Adipocyte (in vitro differentiated cells): ENCODE data around the gene ZNF839.
"Not testable (repeated sequence)": the region's sequence is repeated elsewhere in the genome, so short reads cannot be mapped to it uniquely, and the experiment has no call there.

Experiments used
- DNase-seq: peaks from one replicate; pipeline ENCODE4 v3.0.0-alpha.2; 2015; ENCODE audit warnings: low read depth
- H3K27me3 ChIP-seq: replicated peaks from 2 replicates; pipeline ENCODE4 v1.7.0; 2013; ENCODE audit warnings: mild to moderate bottlenecking, low read length, moderate library complexity; ENCODE audit not compliant: control insufficient read depth, insufficient read depth
- H3K36me3 ChIP-seq: 2 replicates; pipeline ENCODE4 v1.7.0; 2013; ENCODE audit warnings: low read length, mild to moderate bottlenecking, moderate library complexity; ENCODE audit not compliant: control insufficient read depth, insufficient read depth, severe bottlenecking
- H3K4me1 ChIP-seq: 2 replicates; pipeline ENCODE4 v1.7.0; 2013; ENCODE audit warnings: mild to moderate bottlenecking, low read length, moderate library complexity; ENCODE audit not compliant: control insufficient read depth, insufficient read depth
- H3K4me3 ChIP-seq: 2 replicates; pipeline ENCODE4 v1.7.0; 2013; ENCODE audit warnings: mild to moderate bottlenecking, low read length, moderate library complexity
- H3K9ac ChIP-seq: 2 replicates; pipeline ENCODE4 v1.7.0; 2013; ENCODE audit warnings: mild to moderate bottlenecking, low read length, moderate library complexity
- H3K9me3 ChIP-seq: 2 replicates; pipeline ENCODE4 v1.7.0; 2013; ENCODE audit warnings: mild to moderate bottlenecking, low read length, moderate library complexity; ENCODE audit not compliant: control insufficient read depth

Gene ZNF839

DNA sequence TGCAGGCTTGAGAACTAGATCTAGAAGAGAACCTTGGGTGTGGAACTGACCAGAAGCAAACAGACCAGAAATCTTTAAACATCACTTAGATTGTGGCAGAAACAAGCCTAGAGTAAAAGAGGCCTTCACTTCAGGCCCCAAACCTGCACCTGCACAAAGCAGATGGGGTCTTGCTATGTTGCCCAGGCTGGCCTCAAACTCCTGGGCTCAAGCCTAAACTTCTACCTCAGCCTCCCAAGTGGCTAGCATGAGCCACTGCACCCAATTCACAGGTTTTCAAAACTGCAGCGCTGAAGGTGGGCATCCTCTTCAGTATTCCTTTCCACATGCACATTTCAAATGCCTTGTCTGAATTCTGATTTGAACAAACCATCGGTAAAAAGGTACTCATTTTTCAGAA, 34.4 kb upstream of the ZNF839 start:
- H3K9ac ChIP-seq: no peak overlapping the region
- no peak overlapping the region for H3K4me3 ChIP-seq
- DNase-seq: no peak
- H3K36me3 ChIP-seq: peaks cover 4% of the 10 kb centered on the region
- no peaks in the 10 kb centered on the region for H3K9me3 ChIP-seq
- H3K4me1 ChIP-seq: peaks cover 7% of the 10 kb centered on the region
- no peaks in the 10 kb centered on the region for H3K27me3 ChIP-seq

DNA sequence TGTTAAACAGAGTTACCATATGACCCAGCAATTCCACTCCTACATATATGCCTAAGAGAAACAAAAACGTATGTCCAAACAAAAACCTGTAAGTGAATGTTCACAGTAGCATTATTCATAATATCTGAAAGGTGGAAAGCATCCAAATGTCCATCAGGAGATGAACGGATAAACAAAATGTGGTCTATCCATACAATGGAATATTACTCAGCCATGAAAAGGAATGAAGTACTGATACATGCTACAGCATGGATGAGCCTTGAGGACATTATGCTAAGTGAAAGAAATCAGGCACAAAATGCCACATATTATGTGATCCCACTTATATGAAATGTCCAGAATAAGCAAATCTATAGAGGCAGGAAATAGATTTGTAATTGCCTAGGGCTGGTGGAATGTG, 31.4 kb upstream of the ZNF839 start:
- H3K4me3 ChIP-seq: no peak overlapping the region
- no peaks in the 10 kb centered on the region for H3K36me3 ChIP-seq
- H3K9me3 ChIP-seq: no peaks in the 10 kb centered on the region
- H3K4me1 ChIP-seq: no peaks in the 10 kb centered on the region
- no peak for DNase-seq
- no peaks in the 10 kb centered on the region for H3K27me3 ChIP-seq
- no peak overlapping the region for H3K9ac ChIP-seq

GRCh38 chr14:102292441-102292840, 27.1 kb upstream of the ZNF839 start:
- Histone ChIP-seq H3K9ac (no peak overlapping the region), H3K4me1 (peaks cover 18% of the 10 kb centered on the region), H3K36me3 (no peaks in the 10 kb centered on the region), H3K4me3 (no peak overlapping the region), H3K9me3 (no peaks in the 10 kb centered on the region), H3K27me3 (no peaks in the 10 kb centered on the region)
- DNase-seq: no peak

- Histone ChIP-seq H3K4me1 (peaks cover 18% of the 10 kb centered on the region), H3K27me3 (no peaks in the 10 kb centered on the region), H3K4me3 (no peak overlapping the region), H3K36me3 (no peaks in the 10 kb centered on the region), H3K9me3 (no peaks in the 10 kb centered on the region), H3K9ac (no peak overlapping the region)
- peak; percentile 14 for DNase-seq
Observed at GRCh38 chr14:102293781-102294180, 25.8 kb upstream of the ZNF839 start.

GRCh38 chr14:102295270-102295669, 24.3 kb upstream of the ZNF839 start:
- Histone ChIP-seq H3K36me3 (no peaks in the 10 kb centered on the region), H3K4me3 (no peak overlapping the region), H3K27me3 (no peaks in the 10 kb centered on the region), H3K4me1 (peaks cover 18% of the 10 kb centered on the region), H3K9ac (peak overlapping the region; percentile 64), H3K9me3 (no peaks in the 10 kb centered on the region)
- peak; percentile 30 for DNase-seq

GRCh38 chr14:102297436-102298170, 21.9 kb upstream of the ZNF839 start:
- DNase-seq: no peak
- Histone ChIP-seq H3K9ac (no peak overlapping the region), H3K4me3 (no peak overlapping the region), H3K4me1 (peaks cover 18% of the 10 kb centered on the region), H3K36me3 (no peaks in the 10 kb centered on the region), H3K9me3 (no peaks in the 10 kb centered on the region), H3K27me3 (no peaks in the 10 kb centered on the region)

DNA sequence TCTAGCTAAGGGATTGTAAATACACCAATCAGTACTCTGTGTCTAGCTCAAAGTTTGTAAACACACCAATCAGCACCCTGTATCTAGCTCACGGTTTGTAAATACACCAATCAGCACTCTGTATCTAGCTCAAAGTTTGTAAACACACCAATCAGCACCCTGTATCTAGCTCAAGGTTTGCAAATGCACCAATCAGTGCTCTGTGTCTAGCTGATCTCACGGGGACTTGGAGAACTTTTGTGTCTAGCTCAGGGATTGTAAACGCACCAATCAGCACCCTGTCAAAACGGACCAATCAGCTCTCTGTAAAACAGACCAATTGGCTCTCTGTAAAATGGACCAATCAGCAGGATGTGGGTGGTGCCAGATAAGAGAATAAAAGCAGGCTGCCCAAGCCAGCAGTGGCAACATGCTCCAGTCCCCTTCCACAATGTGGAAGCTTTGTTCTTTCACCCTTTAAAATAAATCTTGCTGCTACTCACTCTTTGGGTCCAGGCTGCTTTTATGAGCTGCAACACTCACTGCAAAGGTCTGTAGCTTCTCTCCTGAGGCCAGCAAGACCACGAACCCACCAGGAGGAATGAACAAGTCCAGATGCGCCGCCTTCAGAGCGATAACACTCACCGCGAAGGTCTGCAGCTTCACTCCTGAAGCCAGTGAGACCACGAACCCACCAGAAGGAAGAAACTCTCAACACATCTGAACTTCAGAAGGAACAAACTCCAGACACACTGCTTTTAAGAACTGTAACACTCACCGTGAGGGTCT, 21.1 kb upstream of the ZNF839 start:
- H3K9ac ChIP-seq, DNase-seq, H3K27me3 ChIP-seq, H3K36me3 ChIP-seq, H3K9me3 ChIP-seq, H3K4me3 ChIP-seq: not testable (repeated sequence)
- H3K4me1 ChIP-seq: peaks cover 18% of the 10 kb centered on the region

DNA sequence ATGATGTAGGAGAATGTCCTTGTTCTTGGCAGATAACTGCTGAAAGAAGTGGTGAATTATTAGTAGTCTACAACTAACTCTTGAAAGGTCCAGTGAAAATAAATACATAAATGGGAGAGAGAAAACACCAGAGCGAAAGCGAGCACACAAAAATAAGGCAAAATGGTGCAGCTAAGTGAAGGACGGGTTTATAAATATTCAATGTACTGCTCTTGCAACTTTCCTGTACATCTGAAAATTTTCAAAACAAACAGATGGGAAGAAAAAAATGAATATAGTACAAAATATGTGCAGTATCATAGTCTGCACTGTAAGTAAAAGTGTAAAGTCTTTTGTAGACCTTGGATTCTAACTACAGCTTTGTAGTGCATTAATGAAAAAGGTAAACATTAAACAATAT, 15.9 kb upstream of the ZNF839 start:
- no peaks in the 10 kb centered on the region for H3K36me3 ChIP-seq
- H3K4me1 ChIP-seq: peaks cover 8% of the 10 kb centered on the region
- no peak for DNase-seq
- no peaks in the 10 kb centered on the region for H3K9me3 ChIP-seq
- H3K27me3 ChIP-seq: no peaks in the 10 kb centered on the region
- H3K4me3 ChIP-seq: peak overlapping the region; percentile 90
- peak overlapping the region; percentile 88 for H3K9ac ChIP-seq

DNA sequence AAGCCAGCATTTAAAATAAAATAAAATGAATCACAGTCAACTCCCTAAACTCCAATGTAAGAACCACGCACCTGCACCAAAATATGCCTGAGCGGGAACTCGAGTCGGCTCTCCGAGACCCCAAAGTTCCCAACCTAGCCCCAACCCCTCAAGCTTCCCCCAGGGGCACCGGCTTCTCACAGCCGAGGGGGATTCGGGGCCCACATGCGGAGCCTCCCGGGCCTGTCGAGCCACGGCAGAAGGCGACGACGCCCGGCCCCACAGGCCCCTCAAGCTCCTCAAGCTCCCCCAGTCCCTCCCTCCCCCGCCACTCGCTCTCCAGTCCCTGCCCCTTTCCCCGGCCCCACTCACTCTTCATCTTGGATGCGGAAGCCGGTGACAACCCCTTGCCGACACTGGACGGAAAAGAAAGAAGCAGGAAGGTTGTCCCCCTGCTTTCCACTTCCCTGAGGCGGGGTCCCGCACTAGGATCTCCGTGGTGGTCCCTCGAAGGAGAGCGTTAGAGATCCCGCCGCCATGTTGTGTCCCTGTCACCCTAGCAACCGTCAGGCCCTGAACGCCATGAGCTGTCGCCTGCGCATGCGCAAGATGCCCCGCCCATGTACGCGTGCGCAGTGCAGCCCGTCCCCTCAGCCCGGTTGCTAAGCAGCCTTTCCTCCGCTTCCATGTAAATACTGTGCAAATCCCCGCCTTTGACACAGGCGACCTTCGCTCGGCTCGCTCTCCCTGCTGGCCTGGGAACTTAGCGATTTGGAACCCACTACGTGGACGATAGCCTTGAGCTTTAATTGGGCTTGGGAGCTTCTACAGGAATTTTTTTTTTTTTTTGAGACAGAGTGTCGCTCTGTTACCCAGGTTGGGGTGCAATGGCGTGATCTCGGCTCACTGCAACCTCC, 14.7 kb upstream of the ZNF839 start, which contains the start of gene MOK:
TSS of gene MOK (minus strand) at position 554 of the 896 bp plus-strand sequence. CDS start at position 358, 196 bp downstream.
- no peaks in the 10 kb centered on the region for H3K9me3 ChIP-seq
- peak; percentile 99 for DNase-seq
- peak within 1 kb of the TSS; percentile 90 for H3K4me3 ChIP-seq
- H3K27me3 ChIP-seq: no peaks in the 10 kb centered on the region
- H3K4me1 ChIP-seq: peaks cover 8% of the 10 kb centered on the region
- H3K36me3 ChIP-seq: no peaks in the 10 kb centered on the region
- H3K9ac ChIP-seq: peak within 1 kb of the TSS; percentile 88

DNA sequence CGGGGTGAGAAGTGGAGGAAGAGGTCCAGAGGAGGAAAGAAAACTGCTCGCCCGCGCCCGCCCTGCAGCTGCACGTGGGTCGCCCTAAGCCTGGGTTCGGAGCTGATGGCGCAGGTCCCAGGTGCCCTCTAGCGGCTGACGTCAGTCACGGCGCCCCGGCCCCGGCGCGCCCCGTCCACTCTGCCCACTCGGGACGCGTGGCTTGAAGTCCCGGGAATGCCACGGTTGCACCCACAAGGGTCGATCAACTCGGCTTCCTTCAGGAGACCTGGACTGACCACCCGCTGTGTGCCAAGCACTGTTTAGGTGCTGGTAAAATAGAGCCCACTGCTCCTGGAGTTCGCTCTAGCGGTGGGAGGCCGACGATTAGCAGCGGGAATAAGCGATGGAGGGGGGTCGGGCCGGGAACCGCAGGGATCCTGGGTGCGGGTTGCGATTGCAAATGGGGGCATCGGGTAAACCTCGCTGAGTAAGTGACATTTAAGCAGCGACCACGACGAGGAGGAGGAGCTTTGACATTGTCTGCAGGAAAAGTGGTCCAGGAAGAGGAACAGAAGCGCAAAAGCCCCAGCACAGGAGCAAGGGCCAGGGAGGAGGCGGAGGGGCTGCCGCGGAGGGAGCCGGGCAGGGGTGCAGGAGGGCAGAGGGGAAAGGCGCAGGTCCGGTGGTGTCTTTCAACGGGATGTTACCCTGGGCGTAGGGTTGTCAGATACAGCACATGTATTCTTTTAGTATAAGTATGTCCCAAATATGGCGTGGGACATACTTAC, 5.1 kb upstream of the ZNF839 start:
- H3K36me3 ChIP-seq: no peaks in the 10 kb centered on the region
- H3K9me3 ChIP-seq: no peaks in the 10 kb centered on the region
- peaks cover 31% of the 10 kb centered on the region for H3K4me1 ChIP-seq
- peak; percentile 94 for DNase-seq
- no peaks in the 10 kb centered on the region for H3K27me3 ChIP-seq
- peak overlapping the region; percentile 80 for H3K9ac ChIP-seq
- H3K4me3 ChIP-seq: peak overlapping the region; percentile 79
